DOHH2 (cell line): Measurements from ENCODE around the gene EGR1.

Experiments
- H3F3A ChIP-seq: fragments of 200-600 bp; sonication (generic), shearing (Covaris generic); 2 replicates; pipeline ENCODE4 v1.6.0; 2016; ENCODE audit warnings: antibody characterized with exemption, mild to moderate bottlenecking; ENCODE audit not compliant: control insufficient read depth, insufficient read depth
- H3K27ac ChIP-seq: fragments of 200-600 bp; sonication (generic); 2 replicates; pipeline ENCODE4 v1.5.1; 2014; ENCODE audit warnings: low read depth, mild to moderate bottlenecking, low read length, moderate library complexity
- H3K27me3 ChIP-seq: fragments of 200-600 bp; sonication (generic); 2 replicates; pipeline ENCODE4 v1.6.1; 2014; ENCODE audit warnings: mild to moderate bottlenecking, low read length, mixed read lengths; ENCODE audit not compliant: control insufficient read depth
- H3K36me3 ChIP-seq: fragments of 200-600 bp; sonication (generic); 2 replicates; pipeline ENCODE4 v1.6.1; 2014; ENCODE audit warnings: mild to moderate bottlenecking, low read length, moderate library complexity, mixed read lengths; ENCODE audit not compliant: control insufficient read depth
- H3K4me1 ChIP-seq: fragments of 200-600 bp; sonication (generic); 2 replicates; pipeline ENCODE4 v1.6.1; 2014; ENCODE audit warnings: mild to moderate bottlenecking, low read length, mixed read lengths; ENCODE audit not compliant: control insufficient read depth
- H3K4me2 ChIP-seq: fragments of 200-600 bp; sonication (generic); 2 replicates; pipeline ENCODE4 v1.6.0; 2014; ENCODE audit warnings: mild to moderate bottlenecking, low read length, moderate library complexity
- H3K4me3 ChIP-seq: fragments of 200-600 bp; sonication (generic); 2 replicates; pipeline ENCODE4 v1.5.1; 2014; ENCODE audit warnings: mild to moderate bottlenecking, low read length, mixed read lengths
- H3K79me2 ChIP-seq: fragments of 200-600 bp; sonication (generic); 2 replicates; pipeline ENCODE4 v1.6.1; 2014; ENCODE audit warnings: mild to moderate bottlenecking, low read length, mixed read lengths; ENCODE audit not compliant: control insufficient read depth
- H3K9me2 ChIP-seq: fragments of 200-600 bp; sonication (generic); replicated peaks from 2 replicates; pipeline ENCODE4 v1.6.1; 2014; ENCODE audit warnings: mild to moderate bottlenecking, low read length, mixed read lengths; ENCODE audit not compliant: control insufficient read depth
- H3K9me3 ChIP-seq: fragments of 200-600 bp; sonication (generic); 2 replicates; pipeline ENCODE4 v1.6.1; 2014; ENCODE audit warnings: antibody characterized with exemption, low read length, mixed read lengths; ENCODE audit not compliant: control insufficient read depth, insufficient read depth
- H4K20me1 ChIP-seq: fragments of 200-600 bp; sonication (generic); 2 replicates; pipeline ENCODE4 v1.6.0; 2014; ENCODE audit warnings: low read depth, mild to moderate bottlenecking, antibody characterized with exemption, low read length, moderate library complexity; ENCODE audit not compliant: control insufficient read depth, insufficient read depth
- CTCF ChIP-seq: fragments of 200-600 bp; sonication (generic); IDR thresholded peaks from one replicate; pipeline ENCODE4 v1.5.1; 2014; ENCODE audit warnings: antibody characterized with exemption, mild to moderate bottlenecking, low read depth, low read length; ENCODE audit not compliant: poor library complexity, severe bottlenecking
- EZH2phosphoT487 ChIP-seq: fragments of 200-600 bp; sonication (generic); IDR thresholded peaks from 2 replicates; pipeline ENCODE4 v1.6.1; 2017; ENCODE audit warnings: borderline replicate concordance, mild to moderate bottlenecking, antibody characterized with exemption, low read length, moderate library complexity, mixed read lengths

Gene EGR1

GRCh38 chr5:138464388-138465260 is 655 bp upstream of the EGR1 start:
- Histone ChIP-seq H3K4me2 (peak overlapping the region; percentile 98), H3K4me3 (peak overlapping the region; percentile 96), H3K4me1 (peaks cover 28% of the 10 kb centered on the region), H3F3A (no peaks in the 10 kb centered on the region), H3K79me2 (no peaks in the 10 kb centered on the region), H3K27me3 (peaks cover 21% of the 10 kb centered on the region), H3K9me2 (no peaks in the 10 kb centered on the region), H3K9me3 (no peaks in the 10 kb centered on the region), H3K27ac (peak overlapping the region; percentile 79), H4K20me1 (no peaks in the 10 kb centered on the region), H3K36me3 (no peaks in the 10 kb centered on the region)
- no peak for TF ChIP-seq EZH2phosphoT487
- peak; percentile 42 for TF ChIP-seq CTCF

- TF ChIP-seq EZH2phosphoT487 = no peak
- TF ChIP-seq CTCF = no peak
- Histone ChIP-seq H3K27ac (no peak overlapping the region), H4K20me1 (no peaks in the 10 kb centered on the region), H3F3A (no peaks in the 10 kb centered on the region), H3K9me2 (no peaks in the 10 kb centered on the region), H3K4me2 (peak overlapping the region; percentile 98), H3K27me3 (peaks cover 24% of the 10 kb centered on the region), H3K9me3 (no peaks in the 10 kb centered on the region), H3K36me3 (no peaks in the 10 kb centered on the region), H3K79me2 (no peaks in the 10 kb centered on the region), H3K4me3 (peak overlapping the region; percentile 96), H3K4me1 (peaks cover 14% of the 10 kb centered on the region)
Observed at GRCh38 chr5:138466125-138466899, 1.0 kb downstream of the EGR1 start.

GRCh38 chr5:138466900-138467710 is 1.8 kb downstream of the EGR1 start:
- no peak overlapping the region for H3K4me2 ChIP-seq
- H3K4me3 ChIP-seq = no peak overlapping the region
- H3K27me3 ChIP-seq = peaks cover 24% of the 10 kb centered on the region
- TF ChIP-seq EZH2phosphoT487 (no peak), CTCF (no peak)
- H3K9me3 ChIP-seq = no peaks in the 10 kb centered on the region
- peaks cover 14% of the 10 kb centered on the region for H3K4me1 ChIP-seq
- no peaks in the 10 kb centered on the region for H3K36me3 ChIP-seq
- H4K20me1 ChIP-seq = no peaks in the 10 kb centered on the region
- H3F3A ChIP-seq = no peaks in the 10 kb centered on the region
- no peak overlapping the region for H3K27ac ChIP-seq
- H3K79me2 ChIP-seq = no peaks in the 10 kb centered on the region
- no peaks in the 10 kb centered on the region for H3K9me2 ChIP-seq
